Right cardiac atrium (tissue), 5 donors: ENCODE results near the gene NAGK. TPM values are rescaled to one million over a fixed set of nuclear protein-coding genes. Genes with fewer than 3 reads are reported as not detected.
A peak's percentile ranks its signal among the peaks of the same experiment; 100 is the strongest.
"Not testable (repeated sequence)": the region's sequence is repeated elsewhere in the genome, so short reads cannot be mapped to it uniquely, and the experiment has no call there.

Experiments
- ATAC-seq, 2 donors: fragments of 200-7000 bp; cut with Tn5 transposase; one replicate each; pipeline versions ENCODE4 v1.8.0 to v1.9.1; 2020; ENCODE audit warnings: moderate library complexity in 2 of 2, mild to moderate bottlenecking in 1 of 2
- DNase-seq, 3 donors: peaks; one replicate each; pipeline ENCODE4 v3.0.0-alpha.2; 2020
- H3K27ac ChIP-seq: one replicate; pipeline ENCODE4 v1.5.1; 2013; ENCODE audit warnings: mild to moderate bottlenecking, low read length, control low read depth, moderate library complexity
- H3K27me3 ChIP-seq: one replicate; pipeline ENCODE4 v1.6.1; 2013; ENCODE audit not compliant: control insufficient read depth, insufficient read depth
- H3K4me1 ChIP-seq: one replicate; pipeline ENCODE4 v1.6.1; 2013; ENCODE audit warnings: low read length; ENCODE audit not compliant: control insufficient read depth, insufficient read depth
- H3K4me3 ChIP-seq: one replicate; pipeline ENCODE4 v1.5.1; 2013; ENCODE audit warnings: low read length, control low read depth
- H3K9me3 ChIP-seq: one replicate; pipeline ENCODE4 v1.6.1; 2013; ENCODE audit warnings: low read length; ENCODE audit not compliant: control insufficient read depth
- WGBS: extraction: QIAGEN DNeasy Blood & Tissue Kit; methylation state at CpG from one replicate; pipeline ENCODE4 v1.1.7; 2013; 5-methylcytosine and 5-hydroxymethylcytosine counted together
- intact Hi-C, 4 donors: fragments of 100-400 bp; cut with DNase I; formaldehyde crosslinking; loops; one replicate each; pipeline versions ENCODE4 v1.11.0 to v1.14.0; 2022 to 2023
- long read RNA-seq, 4 donors: library from polyadenylated mRNA; unstranded; transcript quantifications; one replicate each; pipeline ENCODE4 v2.0.0, GENCODE V29; 2020 to 2021
- polyA plus RNA-seq: library from polyadenylated mRNA; stranded (reverse); fragments of 200-250 nt; gene quantifications from one replicate; pipeline ENCODE4 v1.2.3, GENCODE V29; 2013
- total RNA-seq, 4 donors: library from RNA; stranded (reverse); fragmentation: NEBNext Ultra II Directional; extraction: Animal tissue kit (Norgen Biotek cat#: 25700); gene quantifications; one replicate each; pipeline ENCODE4 v1.2.1, GENCODE V29; 2021
- donor health status: healthy with polysubstance abuse.
- donor health status: DM: no; HTN: yes; CAD: no.
- donor health status: DM: no; HTN: no; CAD: no.
- donor health status: DM: no; HTN: yes; CAD: no; lungs with severe emphysema.
- donor health status: DM: yes; HTN: yes; CAD: no.

NAGK gene
- total RNA-seq (10 to 100 TPM; 50.1 to 63.1 (median 57.8) TPM), polyA plus RNA-seq (53.5 TPM)
- long read RNA-seq, donor 1, transcript NAGK-229 (10 exons, 1,801 nt), result major isoform, 47 of 61 reads
- long read RNA-seq, donor 1, partial matches to known transcripts, result 1 of 61 reads
- long read RNA-seq, donor 1, other reads (novel, unspliced or antisense), result 8 of 61 reads
- long read RNA-seq, donor 2, transcript NAGK-229 (10 exons, 1,801 nt), result major isoform, 17 of 28 reads
- long read RNA-seq, donor 2, partial matches to known transcripts, result 1 of 28 reads
- long read RNA-seq, donor 2, other reads (novel, unspliced or antisense), result 7 of 28 reads
- long read RNA-seq, donor 3, transcript NAGK-229 (10 exons, 1,801 nt), result major isoform, 54 of 68 reads
- long read RNA-seq, donor 3, partial matches to known transcripts, result 1 of 68 reads
- long read RNA-seq, donor 3, other reads (novel, unspliced or antisense), result 10 of 68 reads
- long read RNA-seq, donor 4, transcript NAGK-229 (10 exons, 1,801 nt), result major isoform, 21 of 27 reads
- long read RNA-seq, donor 4, partial matches to known transcripts, result 0 of 27 reads
- long read RNA-seq, donor 4, other reads (novel, unspliced or antisense), result 5 of 27 reads

DNA sequence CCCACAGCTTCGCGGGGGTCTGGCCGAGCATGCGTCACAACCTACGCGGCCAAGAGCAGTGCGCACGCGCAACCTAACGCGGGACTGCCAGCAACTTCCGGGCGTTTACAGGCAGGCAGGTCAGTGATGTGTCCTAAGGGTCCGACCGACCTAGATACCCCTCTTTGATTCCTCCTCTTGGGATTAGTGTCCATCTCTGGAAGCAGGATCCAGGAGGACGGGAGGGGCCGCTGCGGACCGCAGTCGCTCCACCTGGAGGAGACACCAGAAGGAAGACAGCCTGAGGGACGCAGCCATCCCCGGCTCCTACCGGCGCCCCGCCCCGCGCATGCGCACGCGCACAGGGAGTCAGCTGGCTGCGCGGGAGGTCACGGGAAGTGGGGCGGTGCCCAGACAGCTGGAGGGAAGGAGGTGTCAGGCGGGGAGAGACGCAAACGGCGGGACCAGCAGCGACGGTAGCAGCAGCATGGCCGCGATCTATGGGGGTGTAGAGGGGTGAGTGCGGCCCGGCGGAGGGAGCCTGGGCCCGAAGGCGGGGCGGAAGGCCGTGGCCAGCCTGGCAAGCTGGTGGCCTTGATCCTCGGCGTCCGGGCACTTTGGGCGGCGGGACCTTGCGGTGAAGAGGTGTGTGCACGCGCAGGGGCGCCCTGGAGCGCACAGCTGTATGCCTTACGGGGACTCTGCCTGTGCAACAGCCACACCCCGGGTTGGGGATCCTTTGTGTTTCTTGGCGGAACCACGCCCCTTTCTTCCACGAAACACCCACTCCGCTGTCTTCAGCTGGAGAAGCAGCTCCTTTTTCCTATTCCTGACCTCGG lies at the start of gene NAGK:
NAGK (plus strand) TSS at position 431 of the 818 bp plus-strand sequence; CDS start at position 467, 36 bp downstream.
- Histone ChIP-seq H3K27me3 (no peaks in the 10 kb centered on the region), H3K9me3 (no peaks in the 10 kb centered on the region), H3K4me3 (peak within 1 kb of the TSS; percentile 67), H3K4me1 (no peaks in the 10 kb centered on the region), H3K27ac (peak within 1 kb of the TSS; percentile 93)
- ATAC-seq, result peak; percentile 97
- peak; percentile 97 to 99 (median 99) for DNase-seq
- intact Hi-C loops, result no loop called here
- WGBS, result under 1% methylated on average over 66 of the region's 66 CpGs

DNA sequence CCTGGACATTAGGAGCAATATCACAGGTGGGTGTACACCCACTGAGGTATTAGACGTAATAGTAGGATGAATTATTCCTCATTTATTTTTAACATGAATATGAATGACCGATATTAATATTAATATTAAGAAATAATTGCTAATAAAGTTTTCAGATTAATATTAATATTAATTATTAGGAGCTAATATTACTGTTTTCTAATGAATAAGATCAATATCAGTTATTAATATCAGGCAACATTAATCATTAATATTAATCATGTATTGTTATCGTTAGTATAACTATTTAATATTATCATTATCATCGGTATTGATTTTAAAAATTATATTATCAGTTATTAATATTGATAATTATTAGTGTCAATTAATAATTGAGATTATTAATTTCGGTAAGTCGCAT lies 48.5 kb upstream of the NAGK start:
- H3K4me3 ChIP-seq, intact Hi-C loops, H3K27me3 ChIP-seq, H3K9me3 ChIP-seq, H3K4me1 ChIP-seq, H3K27ac ChIP-seq, DNase-seq, ATAC-seq: not testable (repeated sequence)
- WGBS, result 83% methylated on average over 6 of the region's 6 CpGs

DNA sequence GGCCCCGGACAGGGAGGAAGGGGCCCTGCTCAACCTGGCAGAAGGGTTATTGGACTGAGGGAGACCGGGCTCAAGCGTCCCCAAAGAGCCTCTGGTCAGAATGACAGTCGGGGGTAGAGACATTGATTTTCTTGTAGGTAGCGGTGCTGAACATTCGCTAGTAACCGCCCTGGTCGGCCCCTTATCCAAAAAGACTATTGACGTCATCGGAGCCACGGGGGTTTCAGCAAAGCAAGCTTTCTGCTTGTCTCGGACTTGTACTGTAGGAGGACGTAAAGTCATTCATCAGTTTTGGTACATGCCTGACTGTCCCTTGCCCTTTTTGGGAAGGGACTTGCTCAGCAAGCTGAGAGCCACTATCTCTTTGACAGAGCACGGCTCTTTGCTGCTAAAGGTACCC lies 47.1 kb upstream of the NAGK start:
- H3K27ac ChIP-seq, intact Hi-C loops, ATAC-seq, H3K4me1 ChIP-seq, H3K27me3 ChIP-seq, H3K9me3 ChIP-seq, DNase-seq, H3K4me3 ChIP-seq: not testable (repeated sequence)
- WGBS, result 81% methylated on average over 14 of the region's 14 CpGs

DNA sequence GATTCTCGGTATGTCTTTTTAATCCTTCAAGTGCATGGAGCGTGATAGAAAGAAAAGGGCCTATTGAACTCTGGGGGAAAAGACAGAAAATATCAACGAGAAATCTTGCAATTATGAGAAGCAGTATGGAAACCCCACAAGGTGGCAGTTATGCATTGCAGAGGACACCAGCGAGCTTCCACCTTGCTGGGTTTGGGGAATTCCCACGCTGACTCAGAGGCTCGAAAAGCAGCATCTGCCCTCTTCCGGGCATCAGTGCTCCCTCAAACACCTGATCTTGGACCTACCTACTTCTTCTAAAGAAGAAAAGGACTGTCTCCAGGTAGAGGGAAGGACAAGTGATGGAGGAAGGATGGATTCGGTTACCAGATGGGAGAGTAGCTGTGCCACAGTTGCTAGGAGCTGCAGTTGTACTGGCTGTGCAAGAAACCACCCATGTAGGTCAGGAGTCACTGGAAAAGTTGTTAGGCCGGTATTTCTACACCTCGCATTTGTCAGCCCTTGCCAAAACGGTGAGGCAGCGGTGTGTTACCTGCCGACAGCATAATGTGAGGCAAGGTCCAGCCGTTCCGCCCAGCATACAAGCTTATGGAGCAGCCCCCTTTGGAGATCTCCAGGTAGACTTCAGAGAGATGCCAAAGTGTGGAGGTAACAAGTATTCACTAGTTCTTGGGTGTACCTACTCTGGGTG lies 44.8 kb upstream of the NAGK start:
- WGBS, result 74% methylated on average over 15 of the region's 15 CpGs
- H3K4me1 ChIP-seq, H3K9me3 ChIP-seq, DNase-seq, H3K27ac ChIP-seq, intact Hi-C loops, H3K27me3 ChIP-seq, H3K4me3 ChIP-seq, ATAC-seq: not testable (repeated sequence)

DNA sequence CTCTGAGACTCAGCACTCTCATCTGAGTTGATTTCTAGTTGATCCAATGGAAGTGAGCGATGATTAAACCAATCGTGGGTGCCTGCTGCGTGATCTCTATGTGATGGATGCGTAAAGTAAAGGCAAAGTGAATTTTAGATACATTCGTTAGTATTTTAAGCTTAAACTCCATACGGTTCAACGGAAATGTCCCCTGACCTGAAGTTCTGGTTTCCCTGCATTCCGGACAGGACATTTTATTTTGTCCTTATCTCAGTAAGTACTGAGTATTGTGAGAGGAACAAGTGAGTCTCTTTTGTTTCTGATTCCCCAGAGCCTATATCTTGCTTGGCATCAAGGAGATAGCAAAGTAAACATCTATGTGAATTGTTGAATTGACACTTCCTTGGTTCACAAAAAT lies 32.2 kb upstream of the NAGK start:
- intact Hi-C loops, DNase-seq, H3K4me3 ChIP-seq, ATAC-seq, H3K9me3 ChIP-seq, H3K4me1 ChIP-seq, H3K27ac ChIP-seq, H3K27me3 ChIP-seq: not testable (repeated sequence)
- 85% methylated on average over 8 of the region's 8 CpGs for WGBS

DNA sequence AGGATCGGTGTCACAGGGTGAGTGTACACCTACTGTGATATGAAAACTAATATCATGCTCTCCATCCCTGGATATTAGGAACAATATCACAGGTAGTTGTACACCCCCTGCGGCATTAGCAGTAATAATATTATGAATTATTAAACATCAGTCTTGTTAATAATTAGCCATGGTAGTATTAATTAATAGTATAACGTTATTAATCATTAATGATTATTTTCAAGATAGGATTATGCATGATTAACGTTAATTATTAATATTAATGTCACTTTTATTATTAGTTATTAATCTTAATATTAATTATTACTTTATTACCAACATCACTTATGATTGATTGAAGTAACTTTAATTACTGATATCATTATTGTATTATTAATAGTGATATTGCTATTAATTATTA lies 26.2 kb upstream of the NAGK start:
- H3K4me1 ChIP-seq, result no peaks in the 10 kb centered on the region
- no peaks in the 10 kb centered on the region for H3K27me3 ChIP-seq
- H3K4me3 ChIP-seq, result no peak overlapping the region
- ATAC-seq, result no peak
- intact Hi-C loops, result no loop called here
- DNase-seq, result no peak
- H3K9me3 ChIP-seq, result no peaks in the 10 kb centered on the region
- WGBS, result 70% methylated on average over 4 of the region's 4 CpGs
- no peak overlapping the region for H3K27ac ChIP-seq

DNA sequence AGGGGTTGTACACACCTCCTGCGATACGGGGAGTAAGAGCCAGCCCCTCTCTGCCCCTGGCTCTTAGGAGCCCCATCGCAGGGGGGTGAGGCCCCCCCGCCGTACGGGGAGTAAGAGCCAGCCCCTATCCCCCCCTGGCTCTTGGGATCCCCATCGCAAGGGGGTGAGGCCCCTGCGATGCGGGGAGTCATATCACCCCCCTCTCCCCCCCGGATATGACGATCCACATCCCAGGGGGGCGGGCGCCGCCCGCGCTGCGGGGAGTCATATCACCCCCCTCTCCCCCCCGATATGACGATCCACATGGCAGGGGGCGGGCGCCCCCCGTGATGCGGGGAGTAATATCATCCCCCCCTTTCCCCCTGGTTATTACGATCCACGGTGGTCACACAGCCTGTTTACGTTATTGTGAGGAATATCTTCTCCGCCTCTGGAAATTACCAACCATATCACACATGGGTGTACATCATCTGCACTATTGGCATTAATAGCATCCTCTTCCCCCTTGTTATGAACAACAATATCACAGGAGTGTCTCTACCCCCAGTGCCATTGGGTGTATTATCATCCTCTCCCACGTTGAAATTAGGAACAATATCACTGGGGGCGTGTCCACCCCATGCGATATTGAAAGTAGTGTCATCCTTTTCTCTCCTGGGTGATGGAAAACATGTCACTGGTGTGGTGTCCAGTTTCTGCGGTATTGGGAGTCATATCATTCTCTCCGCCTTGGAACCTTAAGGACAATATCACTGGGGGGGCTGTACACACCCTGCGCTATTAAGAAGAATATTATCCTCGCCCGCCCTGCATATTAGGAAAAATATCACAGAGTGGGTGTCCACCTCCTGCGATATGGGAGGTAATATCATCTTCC lies 24.7 kb upstream of the NAGK start:
- intact Hi-C loops, result no loop called here

DNA sequence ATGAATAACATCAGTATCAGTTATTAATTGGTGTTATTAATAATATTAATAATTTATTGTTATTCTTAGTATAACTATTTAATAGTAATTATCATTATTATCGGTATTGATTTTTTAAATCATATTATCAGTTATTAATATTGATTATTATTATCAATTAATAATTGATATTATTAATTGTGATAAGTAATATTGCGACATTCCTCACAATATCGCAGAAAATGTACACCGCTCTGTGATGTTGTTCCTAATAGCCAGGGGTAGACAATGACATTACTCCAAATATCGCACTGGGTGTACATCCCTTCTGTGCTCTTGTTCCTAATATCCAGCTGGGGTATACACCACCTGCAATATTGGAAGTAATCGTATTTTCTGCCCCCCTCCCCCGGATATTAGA lies 23.3 kb upstream of the NAGK start:
- Histone ChIP-seq H3K9me3 (no peaks in the 10 kb centered on the region), H3K27me3 (no peaks in the 10 kb centered on the region), H3K4me1 (no peaks in the 10 kb centered on the region), H3K4me3 (no peak overlapping the region), H3K27ac (no peak overlapping the region)
- intact Hi-C loops, result no loop called here
- DNase-seq, result no peak
- no peak for ATAC-seq
- WGBS, result 91% methylated on average over 7 of the region's 7 CpGs

More for the DNA sequence above, 24.7 kb upstream of the NAGK start:
- Histone ChIP-seq H3K27ac (no peak overlapping the region), H3K9me3 (no peaks in the 10 kb centered on the region), H3K27me3 (no peaks in the 10 kb centered on the region), H3K4me1 (no peaks in the 10 kb centered on the region), H3K4me3 (no peak overlapping the region)
- ATAC-seq, result no peak
- WGBS, result 76% methylated on average over 36 of the region's 36 CpGs
- DNase-seq, result no peak

DNA sequence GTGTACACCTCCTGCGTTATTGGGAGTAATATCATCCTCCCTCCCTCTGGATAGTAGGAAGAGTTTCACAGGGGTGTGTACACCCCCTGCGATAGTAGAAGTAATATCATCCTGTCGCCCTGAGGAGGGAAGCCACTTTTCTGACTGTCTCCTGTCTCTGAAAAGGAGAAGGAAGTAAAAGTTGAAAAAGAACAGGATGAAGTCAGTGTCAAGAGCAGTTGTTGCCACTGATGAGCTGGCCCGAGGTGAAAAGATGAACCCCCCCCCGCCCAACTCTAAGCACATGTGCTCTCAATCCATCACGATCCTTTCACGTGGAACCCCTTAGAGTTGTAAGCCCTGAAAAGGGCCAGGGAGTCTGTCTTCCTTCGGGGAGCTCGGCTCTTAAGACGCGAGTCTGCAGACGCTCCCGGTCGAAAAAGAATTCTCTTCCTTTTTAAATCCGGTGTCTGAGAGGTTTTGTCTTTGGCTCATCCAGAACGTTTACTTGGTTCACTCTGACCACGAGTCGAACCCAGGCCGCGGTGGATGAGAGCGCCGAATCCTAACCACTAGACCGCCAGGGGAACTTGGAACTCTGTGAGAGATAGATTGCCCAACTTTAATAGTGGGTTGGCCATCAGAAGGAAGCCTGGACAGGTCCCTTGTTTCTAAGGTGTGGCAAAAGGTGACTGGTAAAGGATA lies 22.4 kb upstream of the NAGK start:
- no peak overlapping the region for H3K27ac ChIP-seq
- no peak overlapping the region for H3K4me3 ChIP-seq
- 78% methylated on average over 23 of the region's 23 CpGs for WGBS
- no peaks in the 10 kb centered on the region for H3K4me1 ChIP-seq
- intact Hi-C loops, result no loop called here
- no peaks in the 10 kb centered on the region for H3K27me3 ChIP-seq
- ATAC-seq, result no peak
- H3K9me3 ChIP-seq, result no peaks in the 10 kb centered on the region
- no peak for DNase-seq

DNA sequence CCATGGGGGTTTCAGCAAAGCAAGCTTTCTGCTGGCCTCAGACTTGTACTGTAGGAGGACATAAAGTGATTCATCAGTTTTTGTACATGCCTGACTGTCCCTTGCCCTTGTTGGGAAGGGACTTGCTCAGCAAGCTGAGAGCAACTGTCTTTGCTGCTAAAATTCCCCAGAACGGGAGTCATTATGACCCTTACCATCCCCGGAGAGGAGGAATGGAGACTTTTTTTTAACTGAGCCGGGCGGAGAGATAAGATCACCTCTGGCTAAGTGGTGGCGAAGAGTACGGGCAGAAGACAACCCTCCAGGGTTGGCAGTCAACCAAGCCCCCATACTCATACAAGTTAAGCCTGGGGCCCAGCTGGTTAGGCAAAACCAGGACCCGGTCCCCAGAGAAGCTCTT lies 20.4 kb upstream of the NAGK start:
- H3K27me3 ChIP-seq, result no peaks in the 10 kb centered on the region
- DNase-seq (no peak), ATAC-seq (no peak)
- intact Hi-C loops, result no loop called here
- WGBS, result 72% methylated on average over 7 of the region's 7 CpGs
- no peak overlapping the region for H3K4me3 ChIP-seq
- no peaks in the 10 kb centered on the region for H3K9me3 ChIP-seq
- no peak overlapping the region for H3K27ac ChIP-seq
- no peaks in the 10 kb centered on the region for H3K4me1 ChIP-seq
